Stimulated activated CD4-positive, alpha-beta T cell treated with anti-CD3 and anti-CD28 coated beads, Interleukin-2, amount 100 ng/mL, for 4 hours (primary cell): ENCODE data around the gene TRIO.

Experiments used
- DNase-seq: peaks from one replicate; pipeline ENCODE4 v3.0.0-alpha.2; 2020; ENCODE audit warnings: low read depth

The TRIO gene

GRCh38 chr5:14148483-14148882 lies 5.3 kb downstream of the TRIO start:
- no peak for DNase-seq

- no peak for DNase-seq
Measured at GRCh38 chr5:14148890-14149671, 5.9 kb downstream of the TRIO start.

GRCh38 chr5:14149672-14150274 lies 6.6 kb downstream of the TRIO start:
- DNase-seq: no peak

- no peak for DNase-seq
Measured at GRCh38 chr5:14151416-14151815, 8.3 kb downstream of the TRIO start.

- no peak for DNase-seq
Measured at GRCh38 chr5:14153071-14153864, 10.1 kb downstream of the TRIO start.

GRCh38 chr5:14153932-14154731 lies 11.0 kb downstream of the TRIO start:
- DNase-seq: no peak

GRCh38 chr5:14155075-14155474 lies 11.9 kb downstream of the TRIO start:
- DNase-seq: no peak

GRCh38 chr5:14155739-14156138 lies 12.6 kb downstream of the TRIO start:
- no peak for DNase-seq

- DNase-seq: no peak
Measured at GRCh38 chr5:14156290-14156649, 13.1 kb downstream of the TRIO start.

- DNase-seq: no peak
Measured at GRCh38 chr5:14156650-14157492, 13.7 kb downstream of the TRIO start.

- DNase-seq: no peak
Measured at GRCh38 chr5:14157493-14157782, 14.3 kb downstream of the TRIO start.

GRCh38 chr5:14158890-14159666 lies 15.9 kb downstream of the TRIO start:
- DNase-seq: no peak

- no peak for DNase-seq
Measured at GRCh38 chr5:14161825-14162556, 18.8 kb downstream of the TRIO start.

- DNase-seq: no peak
Measured at GRCh38 chr5:14164164-14165163, 21.3 kb downstream of the TRIO start.

GRCh38 chr5:14165375-14166106 lies 22.4 kb downstream of the TRIO start:
- DNase-seq: no peak

- no peak for DNase-seq
Measured at GRCh38 chr5:14166437-14166836, 23.3 kb downstream of the TRIO start.

GRCh38 chr5:14167211-14167845 lies 24.2 kb downstream of the TRIO start:
- DNase-seq: no peak
